Muscle of back (tissue), 11 donors: Measurements from ENCODE around the gene TRPM2. TPM values are rescaled to one million over a fixed set of nuclear protein-coding genes. Genes with fewer than 3 reads are reported as not detected.
A peak's percentile ranks its signal among the peaks of the same experiment; 100 is the strongest.

Experiments
- DNase-seq, 3 donors: peaks; one replicate each; pipeline versions ENCODE4 v3.0.0 to v3.0.0-alpha.2; 2013
- polyA plus RNA-seq, 10 donors: library from polyadenylated mRNA; unstranded; fragments of 120-200 nt; gene quantifications; one replicate each; pipeline ENCODE4 v1.2.1, GENCODE V29; 2013; ENCODE audit not compliant: insufficient read length in 10 of 10

The TRPM2 gene
- polyA plus RNA-seq, 10 donors, result 0.74 to 2.4 (median 1.7) TPM

DNA sequence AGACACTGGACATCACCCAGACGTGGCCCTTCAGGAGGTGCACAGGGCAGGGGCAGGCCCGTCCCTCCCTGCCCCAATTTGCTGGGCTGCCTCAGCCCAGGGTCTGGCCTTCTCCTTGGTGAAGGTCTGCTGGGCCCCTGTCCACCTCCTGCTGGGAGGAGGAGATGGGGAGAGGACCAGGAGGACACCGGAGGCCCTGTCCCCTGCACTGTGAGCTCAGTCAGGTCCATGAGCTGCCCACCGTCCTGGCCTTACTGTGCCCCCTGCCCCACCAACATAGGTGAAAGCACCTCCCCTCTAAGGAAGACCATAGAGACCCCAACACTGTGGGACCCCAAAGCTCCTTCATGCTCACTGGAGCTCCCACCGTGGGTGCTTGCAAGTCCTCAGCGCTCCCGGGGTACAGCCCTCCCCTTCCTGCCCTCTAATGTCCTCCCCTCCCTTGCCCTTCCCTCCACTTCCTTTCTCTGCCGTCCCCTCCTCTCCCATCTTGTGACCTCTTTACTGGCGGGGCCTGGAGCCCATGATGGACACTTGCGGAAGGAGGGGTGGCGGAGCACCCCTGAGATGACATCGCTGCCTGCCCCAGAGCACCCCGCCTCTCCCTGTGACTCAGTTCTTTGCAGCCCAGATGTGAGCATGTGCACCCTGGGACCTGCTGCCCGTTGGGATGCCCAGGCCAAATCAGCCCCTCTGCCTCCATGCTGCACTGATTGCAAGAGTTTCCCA, 106.5 kb downstream of the TRPM2 start:
- DNase-seq, result no peak

GRCh38 chr21:44460441-44460755, 107.0 kb downstream of the TRPM2 start:
- DNase-seq, result no peak

DNA sequence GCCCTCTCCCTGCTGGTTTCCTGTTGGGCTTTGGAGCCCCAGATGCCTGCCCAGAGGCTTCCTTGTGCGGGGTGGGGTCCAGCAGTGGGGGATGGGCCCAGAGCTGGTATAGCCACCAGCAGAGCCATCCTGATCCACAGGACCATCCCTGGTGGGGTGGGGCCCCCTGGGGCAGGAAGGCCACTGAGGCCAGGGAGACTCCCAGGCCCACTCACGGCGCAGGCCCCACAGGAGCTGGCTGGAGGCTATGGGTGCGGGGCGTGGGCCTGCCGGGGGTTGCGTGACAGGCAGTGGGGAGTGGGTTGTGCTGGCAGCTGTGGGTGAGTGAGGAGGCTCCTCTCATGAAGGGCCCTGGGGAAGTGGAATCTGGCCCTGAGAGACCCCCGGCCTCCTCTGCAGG, 107.6 kb downstream of the TRPM2 start:
- DNase-seq, result no peak

DNA sequence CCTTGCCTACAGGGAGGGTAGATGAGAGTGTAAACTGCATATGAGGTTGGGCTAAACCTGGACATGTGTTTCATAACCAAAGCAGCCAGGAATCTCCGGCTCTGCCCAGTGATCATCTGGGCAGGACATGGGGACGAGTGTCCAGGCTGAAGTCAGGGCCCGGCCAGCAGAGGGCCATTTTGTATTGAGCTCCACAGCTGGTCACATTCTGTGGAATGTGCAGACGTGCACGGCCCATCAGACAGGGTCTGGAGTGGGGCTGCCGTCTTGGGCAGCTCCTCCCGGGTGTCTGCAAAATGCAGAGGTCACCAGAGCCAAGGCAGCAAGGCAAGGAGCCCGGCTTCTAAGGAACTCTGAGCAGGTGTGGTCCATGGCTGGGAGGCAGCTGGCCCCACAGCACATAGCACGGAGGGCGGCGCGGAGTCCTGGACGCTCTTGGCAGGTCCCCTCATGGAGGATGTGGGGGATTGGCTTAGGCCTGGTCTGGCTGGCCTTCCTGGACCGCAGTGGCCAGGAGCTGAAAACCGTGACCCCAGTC, 108.1 kb downstream of the TRPM2 start:
- peak; percentile 26 to 89 (median 55) for DNase-seq

DNA sequence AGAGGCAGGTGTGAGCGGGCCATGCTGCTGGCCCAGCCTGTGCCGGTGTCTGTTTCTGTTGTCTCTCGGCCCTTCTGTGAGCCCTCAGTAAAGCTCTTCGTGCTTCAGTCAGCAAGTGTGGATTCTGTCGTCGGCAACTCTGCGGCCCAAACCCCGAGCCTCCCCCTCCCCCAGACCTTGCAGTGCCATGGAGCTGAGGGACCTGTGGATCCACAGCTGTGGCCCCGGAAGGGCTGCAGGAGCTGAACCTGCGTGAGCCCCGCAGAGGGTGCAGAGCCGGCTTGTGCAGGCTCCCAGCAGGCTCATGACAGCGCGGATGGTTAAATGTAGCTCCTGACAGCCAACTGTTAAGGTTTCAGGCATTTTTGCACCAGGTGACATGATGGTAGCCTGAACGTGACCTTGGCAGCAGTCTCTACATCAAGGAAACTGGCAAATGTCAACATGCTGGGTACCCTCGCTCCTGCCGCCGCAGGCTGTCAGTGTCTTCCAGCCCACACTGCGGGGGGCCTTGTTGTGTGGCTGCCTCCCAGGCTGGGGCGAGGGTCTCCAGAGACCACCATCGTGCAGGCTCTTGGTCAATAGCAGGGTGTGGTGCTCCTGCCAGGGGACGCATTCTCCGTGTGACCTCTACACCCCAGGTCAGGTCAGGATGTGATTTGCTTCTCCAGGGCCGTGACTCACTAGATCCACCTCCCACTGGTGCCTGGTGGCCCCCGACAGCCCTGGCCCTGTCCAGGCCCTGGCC, 108.8 kb downstream of the TRPM2 start:
- DNase-seq, result no peak

DNA sequence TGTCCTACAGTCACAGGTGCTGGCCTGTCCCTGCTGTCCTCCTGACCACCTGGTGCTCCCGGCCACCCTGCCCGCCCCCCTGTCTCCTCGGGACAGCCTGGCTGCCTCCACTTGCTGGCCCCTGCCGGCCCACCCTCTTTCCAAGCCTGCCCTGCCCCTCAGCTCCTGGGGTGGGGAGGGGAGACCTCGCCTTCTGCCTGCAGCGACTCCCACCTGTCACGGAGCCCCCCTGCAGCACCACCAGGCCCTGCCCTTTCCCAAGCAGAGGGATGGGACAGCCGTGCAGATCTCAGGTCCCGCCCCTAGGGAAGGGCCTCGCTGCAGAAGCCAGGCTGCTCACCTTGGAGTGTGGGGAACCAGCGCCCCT, 109.4 kb downstream of the TRPM2 start:
- DNase-seq, result no peak

DNA sequence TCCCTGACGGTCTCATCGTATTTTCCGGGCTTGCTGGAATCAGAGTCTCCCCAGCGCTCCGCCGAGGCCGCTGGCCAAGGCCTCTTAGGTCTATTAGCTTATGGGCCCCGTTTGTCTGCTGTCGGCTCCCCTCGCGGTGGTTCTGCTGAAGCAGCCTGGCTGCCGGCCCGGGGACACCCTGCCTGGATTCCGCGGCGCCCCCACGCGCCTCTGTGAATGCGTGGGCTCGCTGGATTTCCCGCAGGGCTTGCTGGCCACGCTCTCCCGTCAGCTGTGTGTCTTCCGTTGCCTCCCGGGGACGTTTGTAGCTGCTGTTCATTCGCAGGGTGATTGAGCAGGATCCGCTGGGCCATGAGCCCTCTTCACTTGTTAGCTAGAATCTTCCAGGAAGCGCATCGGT, 110.3 kb downstream of the TRPM2 start:
- peak in 2 of 3 donors; percentile 55 to 69 for DNase-seq

DNA sequence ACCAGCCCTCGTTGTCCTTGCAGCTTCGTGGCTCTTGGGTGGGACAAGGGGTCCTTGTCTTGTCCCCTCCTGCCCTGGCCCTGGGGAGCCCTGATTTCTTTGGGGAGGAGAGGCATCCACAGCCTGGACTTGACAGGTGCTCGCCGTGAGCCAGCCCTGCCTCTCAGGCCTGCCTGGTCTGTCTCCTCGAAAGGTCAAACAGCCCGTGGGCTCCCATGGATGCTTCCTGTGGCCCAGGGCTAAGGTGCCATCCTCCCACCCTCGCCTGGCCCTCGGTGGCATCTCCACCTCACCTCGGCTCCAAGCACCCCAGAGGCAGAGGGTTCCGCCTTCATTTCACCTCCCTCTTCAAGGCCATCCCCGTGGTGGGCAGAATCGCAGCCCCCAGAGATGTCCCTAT, 110.9 kb downstream of the TRPM2 start:
- no peak for DNase-seq

DNA sequence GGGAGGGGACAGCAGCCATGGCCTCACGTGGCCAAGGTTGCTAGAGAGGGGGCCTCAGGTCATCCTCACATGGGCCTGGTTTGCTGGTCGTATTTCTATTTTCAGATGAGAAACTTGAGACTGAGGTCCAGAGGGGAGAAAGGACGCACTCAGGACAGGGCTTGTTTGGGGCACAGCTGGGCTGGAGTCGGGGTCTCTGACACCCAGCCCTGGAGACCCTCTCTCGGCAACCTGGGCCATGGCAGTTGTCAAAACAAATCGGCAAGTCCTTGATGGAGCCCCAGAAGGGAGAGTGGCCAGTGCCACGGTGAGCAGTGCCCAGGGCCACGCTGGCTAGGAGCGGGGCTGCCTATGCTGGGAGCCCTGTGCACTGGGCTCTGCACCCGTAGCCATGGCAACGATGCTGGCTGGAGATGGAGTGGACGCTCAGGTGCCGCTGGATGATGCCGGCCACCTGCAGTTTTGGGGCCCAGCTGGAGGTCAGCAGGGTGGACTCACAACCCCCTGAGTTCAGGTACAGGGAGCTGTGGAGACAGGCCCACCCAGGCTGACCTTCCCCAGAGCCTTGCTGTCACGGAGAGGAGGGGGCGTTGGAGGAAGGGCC, 113.0 kb downstream of the TRPM2 start:
- no peak for DNase-seq

DNA sequence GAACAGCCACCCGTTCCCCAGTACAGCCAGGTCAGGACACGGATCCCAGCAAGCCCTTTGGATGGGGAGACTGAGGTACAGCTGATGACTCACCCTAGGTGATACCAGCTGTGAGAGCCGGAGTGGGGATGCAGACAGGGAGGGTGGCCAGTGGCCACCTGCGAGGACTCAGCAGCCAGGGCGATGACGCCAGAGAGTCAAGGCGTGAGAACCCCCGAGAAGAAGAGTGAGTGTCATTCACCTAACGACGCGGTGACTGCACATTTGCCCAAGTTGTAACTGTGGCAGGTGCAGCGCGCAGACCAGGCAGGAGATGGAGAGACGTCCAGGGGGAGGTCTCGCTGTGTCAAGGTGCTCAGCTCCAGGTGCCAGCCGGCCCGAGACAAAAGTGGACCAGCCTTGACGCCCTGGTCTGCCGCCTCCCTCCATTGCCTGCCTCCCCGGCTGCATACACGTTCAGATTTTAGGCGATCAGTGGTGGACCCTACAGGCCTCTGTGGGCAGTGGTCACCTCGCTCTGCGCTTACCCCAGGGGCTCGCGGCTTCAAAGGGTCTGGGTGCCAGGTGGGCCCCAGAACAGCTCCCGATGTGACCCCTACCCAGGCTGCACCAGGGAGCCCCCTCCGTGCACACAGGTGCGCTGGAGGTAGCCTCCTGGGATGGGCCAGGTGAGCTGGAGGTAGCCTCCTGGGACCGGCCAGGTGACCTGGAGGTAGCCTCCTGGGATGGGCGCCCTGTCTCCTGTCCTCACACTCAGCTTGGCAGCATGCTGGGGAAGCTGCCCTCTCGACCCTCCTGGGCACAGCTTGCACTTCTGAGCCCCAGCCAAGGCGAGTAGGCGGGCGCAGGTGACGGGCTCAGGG, 113.8 kb downstream of the TRPM2 start:
- no peak for DNase-seq

- DNase-seq, result no peak
Measured at GRCh38 chr21:44467859-44468195, 114.4 kb downstream of the TRPM2 start.

DNA sequence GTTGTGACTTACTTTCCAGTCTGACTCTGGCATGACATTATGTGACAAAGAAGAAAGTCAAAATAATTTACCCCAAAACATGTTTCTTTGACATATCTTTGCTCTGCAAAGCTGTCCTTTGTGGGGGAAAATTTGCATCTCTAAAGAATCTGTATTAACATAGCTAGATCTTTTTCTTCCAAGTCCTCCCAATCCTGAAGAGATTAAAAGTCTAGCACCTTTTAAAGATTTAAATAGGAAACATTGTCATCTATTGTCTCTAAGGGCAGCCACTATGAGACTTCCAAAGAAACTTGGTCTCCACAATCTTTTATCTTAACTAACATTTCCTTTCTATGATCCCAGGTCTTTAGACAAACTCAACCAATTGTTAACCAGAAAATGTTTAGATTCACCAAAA, 117.9 kb downstream of the TRPM2 start:
- no peak for DNase-seq

- DNase-seq, result peak in 1 of 3 donors; percentile 25
Measured at GRCh38 chr21:44471996-44472395, 118.6 kb downstream of the TRPM2 start.

DNA sequence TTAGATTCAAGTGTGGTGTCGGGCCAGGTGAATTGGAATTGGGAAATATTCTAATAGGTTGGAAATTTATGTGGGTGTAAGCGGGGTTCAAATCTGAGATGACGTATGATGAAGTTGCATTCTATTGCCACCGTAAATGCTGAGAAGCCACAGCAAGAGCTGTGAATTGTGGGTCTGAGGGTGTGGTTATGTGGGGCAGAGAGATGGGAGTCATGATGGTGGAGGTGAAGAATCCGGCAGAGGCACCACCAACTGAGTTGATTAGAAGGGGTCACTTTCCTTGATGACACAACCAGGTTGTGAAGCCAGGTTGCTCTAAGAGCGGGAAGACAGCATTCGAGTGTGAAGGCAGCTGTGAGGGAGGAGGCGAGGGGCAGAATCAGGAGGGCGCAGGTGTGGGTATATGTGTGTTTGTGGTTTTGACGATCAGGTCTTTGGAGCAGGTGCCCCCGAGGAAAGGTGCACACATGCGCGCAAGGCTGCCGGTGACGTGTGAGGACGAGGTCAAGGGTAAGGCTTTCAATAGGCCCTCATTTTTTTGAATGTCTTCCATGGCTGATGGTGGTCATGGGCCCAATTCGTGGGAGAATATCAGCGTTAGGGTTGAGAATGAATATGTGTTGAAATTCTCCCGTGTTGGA, 120.6 kb downstream of the TRPM2 start:
- DNase-seq, result no peak

GRCh38 chr21:44475266-44475845, 121.9 kb downstream of the TRPM2 start:
- no peak for DNase-seq

DNA sequence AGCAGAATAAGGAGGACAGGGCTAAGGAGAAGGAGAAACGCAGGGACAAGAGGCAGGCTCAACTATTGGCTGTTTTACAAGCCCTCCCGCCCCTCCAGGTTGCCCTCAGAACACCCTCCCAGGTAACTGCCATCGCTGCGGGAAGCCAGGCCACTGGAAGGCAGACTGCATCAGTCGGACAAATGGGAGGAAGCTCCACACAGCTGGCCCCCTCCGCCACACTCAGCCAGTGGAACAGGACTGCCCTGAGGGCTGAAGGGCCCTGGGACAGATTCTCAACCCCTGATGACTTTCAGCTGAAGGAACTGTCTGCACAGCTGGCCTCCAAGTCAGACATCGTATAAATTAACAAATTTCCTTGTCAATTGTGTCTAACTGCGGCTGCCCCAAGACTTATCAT, 123.7 kb downstream of the TRPM2 start:
- DNase-seq, result no peak

DNA sequence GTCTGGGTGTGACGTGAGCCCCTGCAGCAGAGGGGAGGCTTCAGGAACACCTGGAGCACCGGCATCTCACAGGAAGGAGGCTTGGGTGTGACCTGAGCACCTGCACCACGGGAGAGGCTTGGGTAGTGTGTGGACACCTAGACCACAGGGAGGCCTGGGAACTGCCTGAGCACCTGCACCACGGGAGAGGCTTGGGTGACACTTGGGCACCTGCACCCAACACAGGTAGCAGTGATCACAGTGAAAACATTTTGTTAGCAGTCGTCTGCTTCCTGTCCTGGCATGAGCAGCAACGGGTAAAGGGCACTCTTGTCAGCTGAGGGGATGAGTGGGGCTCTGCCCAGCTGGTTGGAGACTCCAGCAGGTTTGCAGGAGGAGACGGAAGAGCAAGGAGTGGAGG, 124.3 kb downstream of the TRPM2 start:
- no peak for DNase-seq

GRCh38 chr21:44478124-44478800, 124.8 kb downstream of the TRPM2 start:
- no peak for DNase-seq

DNA sequence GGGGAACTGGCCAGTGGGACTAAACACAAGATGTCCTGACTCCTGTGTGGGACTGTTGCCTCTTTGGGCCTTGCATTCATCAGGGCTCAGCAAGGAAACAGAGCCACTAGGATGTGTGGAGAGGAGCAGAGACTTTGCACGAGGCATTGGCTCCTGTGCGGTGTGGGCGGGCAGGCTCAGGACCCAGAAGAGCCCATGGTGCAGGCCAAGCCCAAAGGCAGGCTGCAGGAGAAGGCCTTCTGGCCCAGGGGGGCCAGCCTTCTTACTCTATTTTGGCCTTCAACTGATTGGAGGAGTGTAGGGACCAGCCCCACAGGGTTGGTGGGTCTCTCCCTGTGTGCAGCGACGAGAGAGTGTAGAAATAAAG, 125.4 kb downstream of the TRPM2 start:
- no peak for DNase-seq

GRCh38 chr21:44479556-44480199, 126.3 kb downstream of the TRPM2 start:
- peak in 1 of 3 donors; percentile 27 for DNase-seq
